Right atrium auricular region (tissue), 2 donors: Measurements from ENCODE around the gene ZRANB3. TPM values are rescaled to one million over a fixed set of nuclear protein-coding genes. Genes with fewer than 3 reads are reported as not detected.

Source experiments
- DNase-seq: peaks from one replicate; pipeline ENCODE4 v3.0.0-alpha.2; 2019; ENCODE audit warnings: low spot score
- H3K27ac ChIP-seq, 2 donors: fragments of 200-600 bp; sonication (generic); 1 replicate in 1 of 2; 2 replicates in 1 of 2; pipeline ENCODE4 v1.5.1; 2016 to 2019
- H3K27me3 ChIP-seq, 2 donors: fragments of 200-600 bp; sonication (generic); one replicate each; pipeline versions ENCODE4 v1.5.1 to v1.6.0; 2017 to 2019
- H3K36me3 ChIP-seq: fragments of 200-600 bp; sonication (generic); one replicate; pipeline ENCODE4 v1.5.1; 2016
- H3K4me1 ChIP-seq, 2 donors: fragments of 200-600 bp; sonication (generic); one replicate each; pipeline versions ENCODE4 v1.5.1 to v1.6.0; 2017 to 2019
- H3K4me3 ChIP-seq, 2 donors: fragments of 200-600 bp; sonication (generic); 1 replicate in 1 of 2; 2 replicates in 1 of 2; pipeline ENCODE4 v1.5.1; 2017 to 2019; ENCODE audit warnings: mild to moderate bottlenecking in 1 of 2, moderate library complexity in 1 of 2
- H3K9me3 ChIP-seq, 2 donors: fragments of 200-600 bp; sonication (generic); one replicate each; pipeline ENCODE4 v1.5.1; 2019
- total RNA-seq, 2 donors: library from RNA; depleted of rRNA; stranded (reverse); fragments of >200 nt; gene quantifications; one replicate each; pipeline ENCODE4 v1.1.0, GENCODE V29; 2016
- TF ChIP-seq, protein P1 (sequence below), 2 donors: fragments of 200-600 bp; sonication (generic); IDR thresholded peaks; one replicate each; pipeline ENCODE4 v1.5.1; 2019; ENCODE audit warnings: antibody characterized with exemption in 2 of 2

ZRANB3 gene
- total RNA-seq, 2 donors from 2014 or later = 1.6 to 2.3 TPM

DNA sequence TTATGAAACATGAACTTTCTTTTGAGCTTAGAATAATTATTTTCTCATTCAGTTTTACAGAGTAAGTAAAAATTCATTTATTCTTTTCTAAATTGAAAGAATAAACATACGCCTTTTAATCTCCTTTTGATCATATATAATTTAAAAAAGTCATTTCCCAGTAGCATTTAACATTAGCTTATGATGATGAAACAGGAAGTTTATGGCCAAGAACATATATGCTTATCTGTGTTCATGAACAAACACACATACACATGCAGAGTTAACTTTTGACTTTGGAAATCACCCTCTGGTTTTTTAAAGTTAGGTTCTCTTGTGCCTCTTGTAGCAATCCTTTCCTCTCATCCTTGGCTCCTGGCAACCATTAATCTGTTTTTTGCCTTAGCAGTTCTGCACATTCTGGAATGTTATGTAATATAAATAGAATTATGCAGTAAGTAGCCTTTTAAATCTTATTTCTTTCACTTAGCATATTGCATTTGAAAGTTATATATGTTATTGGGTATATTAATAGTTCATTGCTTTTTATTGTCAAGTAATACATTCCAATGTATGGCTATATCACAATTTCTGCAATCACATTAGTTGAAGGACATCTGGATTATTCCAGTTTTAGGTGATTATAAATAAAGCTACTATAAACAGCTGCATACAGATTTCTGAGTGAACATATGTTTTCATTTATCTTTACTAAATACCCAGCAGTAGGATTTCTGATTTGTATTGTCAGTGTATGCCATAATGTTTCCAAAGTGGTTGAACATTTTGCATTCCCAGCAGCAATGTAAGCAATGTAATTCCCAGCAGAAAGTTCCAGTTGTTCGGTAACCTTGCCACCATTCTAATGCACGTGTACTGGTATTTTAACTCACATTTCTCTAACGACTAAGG lies 210.3 kb downstream of the ZRANB3 start:
- Histone ChIP-seq H3K4me1 (no peaks in the 10 kb centered on the region), H3K36me3 (no peaks in the 10 kb centered on the region), H3K9me3 (peaks cover 0 to 10% of the 10 kb centered on the region in 2 donors), H3K4me3 (no peak overlapping the region), H3K27ac (no peak overlapping the region), H3K27me3 (no peaks in the 10 kb centered on the region)
- TF ChIP-seq, protein P1, sequence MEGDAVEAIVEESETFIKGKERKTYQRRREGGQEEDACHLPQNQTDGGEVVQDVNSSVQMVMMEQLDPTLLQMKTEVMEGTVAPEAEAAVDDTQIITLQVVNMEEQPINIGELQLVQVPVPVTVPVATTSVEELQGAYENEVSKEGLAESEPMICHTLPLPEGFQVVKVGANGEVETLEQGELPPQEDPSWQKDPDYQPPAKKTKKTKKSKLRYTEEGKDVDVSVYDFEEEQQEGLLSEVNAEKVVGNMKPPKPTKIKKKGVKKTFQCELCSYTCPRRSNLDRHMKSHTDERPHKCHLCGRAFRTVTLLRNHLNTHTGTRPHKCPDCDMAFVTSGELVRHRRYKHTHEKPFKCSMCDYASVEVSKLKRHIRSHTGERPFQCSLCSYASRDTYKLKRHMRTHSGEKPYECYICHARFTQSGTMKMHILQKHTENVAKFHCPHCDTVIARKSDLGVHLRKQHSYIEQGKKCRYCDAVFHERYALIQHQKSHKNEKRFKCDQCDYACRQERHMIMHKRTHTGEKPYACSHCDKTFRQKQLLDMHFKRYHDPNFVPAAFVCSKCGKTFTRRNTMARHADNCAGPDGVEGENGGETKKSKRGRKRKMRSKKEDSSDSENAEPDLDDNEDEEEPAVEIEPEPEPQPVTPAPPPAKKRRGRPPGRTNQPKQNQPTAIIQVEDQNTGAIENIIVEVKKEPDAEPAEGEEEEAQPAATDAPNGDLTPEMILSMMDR (IDR thresholded peaks at IDR 0.05) = no peak
- DNase-seq = no peak

DNA sequence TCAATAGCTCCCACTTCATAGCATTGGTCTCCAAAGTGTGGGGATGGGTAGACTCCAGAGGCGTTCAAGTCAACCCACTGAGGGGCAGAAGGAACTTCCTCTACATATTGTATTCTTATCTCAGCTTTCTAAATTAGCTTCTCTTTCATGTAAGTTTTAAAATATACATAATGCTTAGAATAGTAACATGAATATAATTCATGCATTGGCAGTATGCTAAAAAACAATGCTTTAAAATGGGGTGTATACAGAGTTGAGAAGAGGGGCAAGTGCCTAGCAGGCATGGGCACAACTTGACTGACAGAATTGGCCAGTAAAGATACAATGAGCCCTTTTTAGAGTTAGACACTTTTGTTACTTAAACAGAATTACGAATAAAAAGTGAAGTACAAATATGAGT lies 212.2 kb downstream of the ZRANB3 start:
- Histone ChIP-seq H3K9me3 (no peaks in the 10 kb centered on the region), H3K36me3 (no peaks in the 10 kb centered on the region), H3K4me3 (no peak overlapping the region), H3K27me3 (no peaks in the 10 kb centered on the region), H3K4me1 (no peaks in the 10 kb centered on the region), H3K27ac (no peak overlapping the region)
- no peak for DNase-seq
- TF ChIP-seq, protein P1 (IDR thresholded peaks at IDR 0.05) = no peak

DNA sequence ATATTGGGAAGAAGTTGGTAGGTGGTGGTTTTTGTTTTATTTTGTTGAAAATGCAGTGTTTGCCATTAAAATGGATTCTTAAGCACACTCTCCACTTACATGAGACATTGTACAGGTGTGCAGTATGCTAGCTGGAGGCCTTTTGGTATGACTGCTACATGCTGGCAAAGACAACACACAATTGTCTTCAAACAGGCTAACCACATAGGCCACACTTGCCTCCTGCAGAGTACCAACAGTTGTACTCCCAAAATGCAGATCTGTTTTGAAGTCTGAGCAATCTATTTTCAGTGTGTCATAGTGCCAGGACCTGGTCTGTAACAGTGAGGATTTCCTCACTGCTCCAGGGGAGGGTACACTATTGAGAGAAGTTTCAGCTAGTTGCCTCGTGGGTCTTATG lies 213.6 kb downstream of the ZRANB3 start:
- no peaks in the 10 kb centered on the region for H3K9me3 ChIP-seq
- no peak for DNase-seq
- no peaks in the 10 kb centered on the region for H3K4me1 ChIP-seq
- no peaks in the 10 kb centered on the region for H3K36me3 ChIP-seq
- no peaks in the 10 kb centered on the region for H3K27me3 ChIP-seq
- H3K4me3 ChIP-seq = no peak overlapping the region
- TF ChIP-seq, protein P1 (IDR thresholded peaks at IDR 0.05) = no peak
- no peak overlapping the region for H3K27ac ChIP-seq

DNA sequence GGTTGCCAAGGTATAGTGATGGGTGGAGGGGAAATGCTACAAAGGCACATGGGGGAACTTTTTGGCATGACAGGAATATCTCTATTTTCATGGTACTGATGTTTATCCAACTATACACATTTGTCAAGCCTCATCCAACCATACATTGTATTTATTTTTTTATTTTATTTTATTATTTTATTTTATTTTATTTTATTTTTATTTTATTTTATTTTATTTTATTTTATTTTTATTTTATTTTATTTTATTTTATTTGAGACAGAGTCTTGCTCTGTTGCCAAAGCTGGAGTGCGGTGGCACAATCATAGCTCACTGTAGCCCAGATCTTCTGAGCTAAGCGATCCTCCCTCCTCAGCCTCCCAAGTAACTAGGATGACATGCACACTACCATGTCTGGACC lies 219.1 kb downstream of the ZRANB3 start:
- no peaks in the 10 kb centered on the region for H3K36me3 ChIP-seq
- H3K4me1 ChIP-seq = no peaks in the 10 kb centered on the region
- TF ChIP-seq, protein P1 (IDR thresholded peaks at IDR 0.05) = no peak
- no peaks in the 10 kb centered on the region for H3K9me3 ChIP-seq
- H3K27ac ChIP-seq = no peak overlapping the region
- no peaks in the 10 kb centered on the region for H3K27me3 ChIP-seq
- no peak for DNase-seq
- no peak overlapping the region for H3K4me3 ChIP-seq

DNA sequence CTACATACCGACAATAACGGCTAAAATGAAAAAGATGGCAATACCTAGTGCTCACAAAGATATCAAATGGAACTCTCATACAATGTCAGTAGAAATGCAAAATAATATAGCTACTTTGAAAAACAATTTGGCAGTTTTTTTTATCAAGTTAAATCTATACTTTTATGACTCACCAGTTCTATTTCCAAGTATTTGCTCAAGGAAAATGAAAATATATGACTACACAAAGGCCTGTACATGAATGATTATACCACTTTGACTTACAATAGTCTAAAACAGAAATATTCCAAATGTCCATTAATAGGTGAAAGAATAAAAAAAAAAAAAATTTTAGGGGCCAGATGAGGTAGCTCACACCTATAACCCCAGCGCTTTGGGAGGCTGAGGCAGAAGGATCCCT lies 219.8 kb downstream of the ZRANB3 start:
- Histone ChIP-seq H3K4me1 (no peaks in the 10 kb centered on the region), H3K27ac (no peak overlapping the region), H3K27me3 (no peaks in the 10 kb centered on the region), H3K36me3 (no peaks in the 10 kb centered on the region), H3K9me3 (no peaks in the 10 kb centered on the region), H3K4me3 (no peak overlapping the region)
- TF ChIP-seq, protein P1 (IDR thresholded peaks at IDR 0.05) = no peak
- no peak for DNase-seq
